GM21528 (cell line): ENCODE results near the gene LIN52.

Experiments
- ATAC-seq: cut with Tn5 transposase; IDR thresholded peaks from one replicate; pipeline ENCODE4 v1.9.1; 2021; ENCODE audit warnings: mild to moderate bottlenecking, moderate library complexity; ENCODE audit not compliant: unreplicated experiment, low FRiP score

The LIN52 gene

GRCh38 chr14:74169906-74170305 is 85.2 kb downstream of the LIN52 start:
- ATAC-seq: no peak

- no peak for ATAC-seq
These were observed 91.6 kb downstream of the LIN52 start for GRCh38 chr14:74176400-74176793.

DNA sequence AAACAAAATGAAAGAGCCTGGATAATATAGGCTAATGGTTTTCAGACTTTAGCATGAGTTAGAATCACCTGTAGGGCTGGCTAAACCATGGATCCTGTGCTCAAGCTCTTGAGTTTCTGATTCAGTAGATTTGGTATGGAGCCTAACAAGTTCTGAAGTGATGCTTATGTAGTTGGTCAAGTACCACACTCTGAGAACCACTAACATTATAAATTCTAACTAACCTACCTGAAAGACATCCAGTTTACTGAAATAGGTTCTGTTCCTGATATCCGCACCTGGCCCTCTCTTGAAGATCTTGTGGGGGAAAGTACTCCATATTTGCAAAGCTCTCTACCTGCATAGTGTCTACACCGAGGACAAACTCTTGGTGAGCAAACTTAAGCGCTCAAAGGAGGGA is 95.1 kb downstream of the LIN52 start:
- no peak for ATAC-seq

GRCh38 chr14:74190927-74191575 is 106.3 kb downstream of the LIN52 start:
- no peak for ATAC-seq

DNA sequence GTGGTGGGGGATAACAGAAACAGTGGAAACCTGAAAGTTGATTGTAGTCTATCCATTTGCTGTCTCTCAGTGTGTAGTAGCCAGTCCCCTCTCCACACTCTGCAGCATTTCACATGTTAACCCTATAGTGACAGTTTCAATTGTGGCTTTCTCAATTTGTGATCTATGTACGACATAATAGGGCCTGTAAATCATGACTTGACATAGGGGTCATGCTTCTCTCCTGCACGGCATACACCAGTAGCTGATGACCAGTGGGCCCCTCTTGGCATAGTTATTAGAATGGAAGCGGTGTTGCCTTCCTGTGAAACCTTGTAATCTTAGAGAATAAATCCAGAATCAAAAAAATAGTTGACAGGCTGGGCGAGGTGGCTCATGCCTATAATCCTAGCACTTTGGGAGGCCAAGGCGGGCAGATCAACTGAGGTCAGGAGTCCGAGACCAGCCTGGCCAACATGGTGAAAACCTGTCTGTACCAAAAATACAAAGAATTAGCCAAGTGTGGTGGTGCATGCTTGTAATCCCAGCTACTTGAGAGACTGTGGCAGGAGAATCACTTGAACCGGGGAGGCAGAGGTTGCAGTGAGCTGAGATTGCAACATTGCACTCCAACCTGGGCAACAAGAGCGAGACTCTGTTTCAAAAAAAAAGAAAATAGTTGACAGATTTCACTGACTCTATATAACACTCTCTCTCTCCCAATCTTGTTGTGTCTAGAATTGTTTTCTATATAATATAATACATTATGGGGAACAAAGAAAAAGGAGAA is 109.9 kb downstream of the LIN52 start:
- no peak for ATAC-seq

- ATAC-seq: no peak
These were observed 110.9 kb downstream of the LIN52 start for GRCh38 chr14:74195623-74196022.

DNA sequence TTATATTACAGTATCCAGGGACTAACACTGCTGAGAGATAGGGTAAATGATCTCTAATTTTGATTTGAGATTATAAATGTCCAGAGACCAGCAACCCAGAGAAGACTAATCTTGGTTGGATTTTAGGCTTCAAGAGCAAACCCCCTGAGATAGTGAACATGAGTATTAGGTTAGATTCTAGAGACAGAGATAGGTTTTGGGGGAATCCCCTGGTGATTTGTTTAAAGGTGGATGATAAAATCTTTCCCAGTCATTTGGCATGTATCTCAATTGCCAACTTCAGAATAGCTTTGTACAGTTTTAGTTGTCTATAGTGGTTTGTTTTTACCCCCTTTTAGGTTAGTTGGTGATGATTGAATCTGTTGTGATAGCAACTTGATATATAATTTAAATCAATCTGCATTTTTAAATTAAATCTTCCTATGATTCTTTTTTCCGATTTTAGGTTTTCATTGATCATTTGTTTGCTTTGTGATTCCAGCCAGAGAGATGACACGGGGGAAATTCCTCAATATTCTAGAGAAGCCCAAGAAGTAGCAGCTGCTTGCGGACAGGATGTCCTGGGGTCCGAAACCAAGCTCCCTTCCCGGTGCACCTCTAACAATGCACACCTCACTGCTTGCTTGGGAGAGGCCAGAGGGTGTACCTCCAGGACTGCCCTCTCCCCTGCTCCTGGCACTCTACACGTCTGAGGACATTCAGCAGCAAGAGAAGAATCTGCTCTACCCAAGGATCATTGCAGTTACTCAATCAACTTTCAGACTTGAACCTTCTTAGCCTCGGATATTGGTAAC is 113.9 kb downstream of the LIN52 start:
- no peak for ATAC-seq

- ATAC-seq: no peak
These were observed 117.4 kb downstream of the LIN52 start for GRCh38 chr14:74202113-74202512.

DNA sequence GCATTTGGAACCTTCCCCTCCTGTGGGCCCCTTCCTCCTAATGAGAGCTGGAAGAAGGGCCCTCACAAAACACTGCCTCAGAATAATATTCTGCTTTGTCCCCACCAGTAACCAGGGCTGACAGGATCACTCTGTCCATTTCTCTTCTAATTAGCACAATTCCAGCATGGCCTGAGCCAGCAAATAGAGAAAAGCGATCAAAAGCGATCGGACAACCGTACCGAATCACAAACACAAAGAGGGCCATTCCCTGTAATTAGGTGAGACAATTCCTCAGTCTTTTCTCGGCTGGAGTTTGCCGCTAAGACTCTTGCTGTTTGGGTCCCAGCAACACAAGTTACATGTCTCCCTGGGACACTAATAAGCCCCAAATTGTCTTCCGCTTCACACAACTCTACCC is 118.9 kb downstream of the LIN52 start:
- no peak for ATAC-seq

GRCh38 chr14:74204491-74204890 is 119.7 kb downstream of the LIN52 start:
- ATAC-seq: no peak

GRCh38 chr14:74205882-74206281 is 121.1 kb downstream of the LIN52 start:
- no peak for ATAC-seq

GRCh38 chr14:74207943-74208342 is 123.2 kb downstream of the LIN52 start:
- ATAC-seq: no peak

DNA sequence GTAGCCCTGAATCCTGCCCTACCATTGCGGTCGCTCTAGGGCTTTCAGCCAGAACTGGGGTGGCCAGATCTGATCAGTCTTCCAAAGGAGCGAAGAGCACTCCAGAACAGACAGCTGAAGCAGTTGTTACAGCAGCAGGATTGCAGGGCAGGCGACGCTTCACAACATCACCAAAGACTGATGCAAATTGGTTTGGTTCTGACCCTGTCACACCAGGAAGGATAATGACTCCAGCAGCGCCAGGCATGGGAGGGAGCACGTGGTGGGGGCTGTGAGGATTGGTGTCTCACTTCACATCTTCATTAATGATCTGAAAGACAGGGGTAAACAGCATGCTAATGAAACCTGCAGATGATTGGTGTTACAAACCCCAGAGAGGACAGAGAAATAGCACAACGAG is 123.9 kb downstream of the LIN52 start:
- no peak for ATAC-seq

GRCh38 chr14:74211945-74212580 is 127.3 kb downstream of the LIN52 start:
- no peak for ATAC-seq

- ATAC-seq: no peak
These were observed 129.4 kb downstream of the LIN52 start for GRCh38 chr14:74213907-74214803.

DNA sequence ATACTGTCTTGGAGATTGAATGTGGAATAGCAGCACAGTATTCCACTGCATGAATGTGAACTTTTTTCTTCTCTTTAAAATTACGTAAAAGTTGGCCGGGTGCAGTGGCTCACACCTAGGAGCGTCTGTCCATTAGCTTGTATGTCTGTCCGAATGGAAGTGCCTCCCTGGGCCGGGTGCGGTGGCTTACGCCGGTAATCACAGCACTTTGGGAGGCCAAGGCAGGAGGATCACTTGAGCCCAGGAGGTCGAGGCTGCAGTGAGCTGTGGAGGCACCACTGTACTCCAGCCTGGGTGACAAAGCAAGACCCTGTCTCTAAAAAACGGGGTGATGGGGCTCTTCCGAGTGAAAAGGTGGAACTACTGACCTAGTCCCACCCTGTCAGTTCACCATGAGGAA is 131.9 kb downstream of the LIN52 start:
- ATAC-seq: no peak

GRCh38 chr14:74217672-74218448 is 133.1 kb downstream of the LIN52 start:
- ATAC-seq: no peak

GRCh38 chr14:74218462-74218861 is 133.7 kb downstream of the LIN52 start:
- ATAC-seq: no peak
